ENCODE data around the gene ARHGEF5. TPM values are rescaled to one million over a fixed set of nuclear protein-coding genes. Genes with fewer than 3 reads are reported as not detected.
A peak's percentile ranks its signal among the peaks of the same experiment; 100 is the strongest.

Gene ARHGEF5
- polyA plus RNA-seq, 2 donors, result 14.6 to 22.1 TPM

DNA sequence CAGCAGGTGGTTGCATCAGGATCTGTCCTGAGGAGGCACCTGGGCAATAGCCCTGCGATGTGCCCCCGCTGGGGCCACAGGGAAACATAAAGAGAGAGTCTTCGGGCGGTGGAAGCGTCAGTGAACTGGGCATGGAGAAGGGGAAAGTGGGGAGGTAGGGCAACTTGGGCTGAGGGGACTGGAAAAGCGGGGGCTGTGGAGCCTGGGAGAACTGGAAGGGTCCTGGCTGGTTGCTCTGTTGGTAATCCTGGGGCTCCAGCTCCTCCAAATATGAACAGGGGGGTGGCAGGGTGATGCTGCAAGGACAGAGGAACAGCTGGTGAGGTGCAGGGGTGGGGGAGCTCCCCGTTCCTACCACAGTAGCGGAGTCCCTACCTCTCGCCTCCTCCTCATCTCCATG is 43.1 kb downstream of the ARHGEF5 start:
- 84 to 92% methylated on average over 6 to 9 of the region's 9 CpGs for WGBS, 2 donors
- no peaks in the 10 kb centered on the region for H3K27me3 ChIP-seq (ENCODE audit: control insufficient read depth in 1 of 2, insufficient read depth in 2 of 2, low read length in 2 of 2)
- no peaks in the 10 kb centered on the region for H3K4me1 ChIP-seq (ENCODE audit: control insufficient read depth in 2 of 2, insufficient read depth in 2 of 2, low read length in 1 of 2)
- H3K4me3 ChIP-seq (ENCODE audit: low read depth in 1 of 2, low read length in 2 of 2), result no peak overlapping the region
- H3K36me3 ChIP-seq (ENCODE audit: control insufficient read depth in 2 of 2, insufficient read depth in 2 of 2, low read length in 1 of 2), result no peaks in the 10 kb centered on the region
- no peak overlapping the region for H3K27ac ChIP-seq (ENCODE audit: low read depth in 2 of 2, low read length in 1 of 2)
- no peaks in the 10 kb centered on the region for H3K9me3 ChIP-seq (ENCODE audit: control insufficient read depth in 2 of 2, insufficient read depth in 1 of 2, low read depth in 1 of 2, low read length in 1 of 2)

DNA sequence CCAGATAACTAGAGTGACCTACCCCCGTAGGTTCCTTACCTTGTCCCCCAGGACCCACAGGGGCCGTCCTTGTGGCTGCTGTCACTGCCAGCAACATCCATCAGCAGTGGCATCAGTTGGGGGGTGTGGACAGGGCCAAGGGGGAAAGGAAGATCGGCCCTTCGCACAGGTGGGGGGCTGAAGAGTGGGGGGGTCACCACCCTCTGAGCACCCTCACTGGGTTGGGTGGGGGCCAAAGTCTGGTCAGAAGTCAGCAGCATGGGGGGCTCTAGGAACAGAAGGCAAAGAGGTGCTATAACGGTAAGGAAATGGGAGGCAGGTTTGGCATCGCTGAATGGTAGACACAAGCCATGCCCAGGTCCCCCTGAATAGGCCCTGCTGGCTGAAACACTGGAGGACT is 43.7 kb downstream of the ARHGEF5 start:
- Histone ChIP-seq H3K4me1 (ENCODE audit: control insufficient read depth in 2 of 2, insufficient read depth in 2 of 2, low read length in 1 of 2) (no peaks in the 10 kb centered on the region), H3K4me3 (ENCODE audit: low read depth in 1 of 2, low read length in 2 of 2) (no peak overlapping the region), H3K27me3 (ENCODE audit: control insufficient read depth in 1 of 2, insufficient read depth in 2 of 2, low read length in 2 of 2) (no peaks in the 10 kb centered on the region), H3K9me3 (ENCODE audit: control insufficient read depth in 2 of 2, insufficient read depth in 1 of 2, low read depth in 1 of 2, low read length in 1 of 2) (no peaks in the 10 kb centered on the region), H3K36me3 (ENCODE audit: control insufficient read depth in 2 of 2, insufficient read depth in 2 of 2, low read length in 1 of 2) (no peaks in the 10 kb centered on the region), H3K27ac (ENCODE audit: low read depth in 2 of 2, low read length in 1 of 2) (no peak overlapping the region)
- WGBS, 2 donors, result 88 to 90% methylated on average over 6 of the region's 6 CpGs

GRCh38 chr7:144399946-144400345 is 44.7 kb downstream of the ARHGEF5 start:
- no peak overlapping the region for H3K27ac ChIP-seq (ENCODE audit: low read depth in 2 of 2, low read length in 1 of 2)
- H3K27me3 ChIP-seq (ENCODE audit: control insufficient read depth in 1 of 2, insufficient read depth in 2 of 2, low read length in 2 of 2), result no peaks in the 10 kb centered on the region
- H3K4me1 ChIP-seq (ENCODE audit: control insufficient read depth in 2 of 2, insufficient read depth in 2 of 2, low read length in 1 of 2), result no peaks in the 10 kb centered on the region
- H3K4me3 ChIP-seq (ENCODE audit: low read depth in 1 of 2, low read length in 2 of 2), result no peak overlapping the region
- H3K36me3 ChIP-seq (ENCODE audit: control insufficient read depth in 2 of 2, insufficient read depth in 2 of 2, low read length in 1 of 2), result no peaks in the 10 kb centered on the region
- 86 to 91% methylated on average over 11 of the region's 11 CpGs for WGBS, 2 donors
- no peaks in the 10 kb centered on the region for H3K9me3 ChIP-seq (ENCODE audit: control insufficient read depth in 2 of 2, insufficient read depth in 1 of 2, low read depth in 1 of 2, low read length in 1 of 2)

GRCh38 chr7:144401490-144401889 is 46.3 kb downstream of the ARHGEF5 start:
- no peaks in the 10 kb centered on the region for H3K36me3 ChIP-seq (ENCODE audit: control insufficient read depth in 2 of 2, insufficient read depth in 2 of 2, low read length in 1 of 2)
- no peaks in the 10 kb centered on the region for H3K4me1 ChIP-seq (ENCODE audit: control insufficient read depth in 2 of 2, insufficient read depth in 2 of 2, low read length in 1 of 2)
- WGBS, 2 donors, result 67 to 71% methylated on average over 5 of the region's 5 CpGs
- H3K4me3 ChIP-seq (ENCODE audit: low read depth in 1 of 2, low read length in 2 of 2), result no peak overlapping the region
- H3K27me3 ChIP-seq (ENCODE audit: control insufficient read depth in 1 of 2, insufficient read depth in 2 of 2, low read length in 2 of 2), result no peaks in the 10 kb centered on the region
- H3K9me3 ChIP-seq (ENCODE audit: control insufficient read depth in 2 of 2, insufficient read depth in 1 of 2, low read depth in 1 of 2, low read length in 1 of 2), result no peaks in the 10 kb centered on the region
- H3K27ac ChIP-seq (ENCODE audit: low read depth in 2 of 2, low read length in 1 of 2), result no peak overlapping the region

DNA sequence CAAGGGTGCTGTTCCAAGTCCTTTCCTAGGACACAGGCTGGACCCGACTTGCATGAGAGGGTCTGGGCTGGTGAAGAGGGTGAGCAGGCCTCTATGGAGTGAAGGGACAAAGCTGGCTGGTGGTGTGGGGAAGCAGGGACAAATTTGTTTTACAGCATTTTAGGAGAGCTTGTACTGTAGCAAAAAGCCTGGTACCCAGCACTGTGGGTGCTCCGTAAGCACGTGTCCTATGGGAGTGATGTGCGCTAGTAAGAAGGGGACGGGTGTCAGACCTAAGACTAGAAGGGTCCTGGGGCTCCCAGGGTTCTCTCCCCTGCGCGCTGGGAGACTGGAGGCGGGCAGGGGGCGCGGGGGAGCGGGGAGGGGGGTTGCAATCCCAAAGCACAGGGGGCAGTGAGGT is 47.9 kb downstream of the ARHGEF5 start:
- no peaks in the 10 kb centered on the region for H3K4me1 ChIP-seq (ENCODE audit: control insufficient read depth in 2 of 2, insufficient read depth in 2 of 2, low read length in 1 of 2)
- no peaks in the 10 kb centered on the region for H3K36me3 ChIP-seq (ENCODE audit: control insufficient read depth in 2 of 2, insufficient read depth in 2 of 2, low read length in 1 of 2)
- 95 to 96% methylated on average over 5 to 11 of the region's 11 CpGs for WGBS, 2 donors
- H3K4me3 ChIP-seq (ENCODE audit: low read depth in 1 of 2, low read length in 2 of 2), result no peak overlapping the region
- no peaks in the 10 kb centered on the region for H3K27me3 ChIP-seq (ENCODE audit: control insufficient read depth in 1 of 2, insufficient read depth in 2 of 2, low read length in 2 of 2)
- no peak overlapping the region for H3K27ac ChIP-seq (ENCODE audit: low read depth in 2 of 2, low read length in 1 of 2)
- no peaks in the 10 kb centered on the region for H3K9me3 ChIP-seq (ENCODE audit: control insufficient read depth in 2 of 2, insufficient read depth in 1 of 2, low read depth in 1 of 2, low read length in 1 of 2)

DNA sequence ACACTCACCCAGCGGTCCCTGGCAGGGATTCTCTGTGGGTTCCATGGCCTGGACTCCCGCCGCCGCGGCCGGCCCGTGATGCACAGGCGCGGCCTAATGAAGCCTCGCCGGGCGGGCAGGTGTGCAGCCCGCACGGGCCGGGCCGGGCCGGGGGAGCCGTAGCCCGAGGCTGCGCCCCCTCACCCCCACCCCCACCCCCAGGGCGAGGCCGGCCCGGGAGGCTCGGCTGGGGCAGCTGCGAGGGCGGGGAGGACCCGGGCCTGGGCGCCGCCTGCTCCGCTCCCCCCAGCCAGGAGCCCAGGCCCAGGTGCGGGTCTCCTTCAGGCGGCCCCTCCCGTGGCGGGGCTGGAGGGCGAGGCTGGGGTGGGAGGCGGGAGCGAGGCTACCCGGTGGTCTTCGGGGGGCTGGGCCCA is 48.5 kb downstream of the ARHGEF5 start, which contains the start of gene NOBOX:
Gene NOBOX, minus strand, starts transcription at position 45 of the 413 bp plus-strand sequence.
- WGBS, 2 donors, result 92 to 97% methylated on average over 26 to 39 of the region's 39 CpGs

DNA sequence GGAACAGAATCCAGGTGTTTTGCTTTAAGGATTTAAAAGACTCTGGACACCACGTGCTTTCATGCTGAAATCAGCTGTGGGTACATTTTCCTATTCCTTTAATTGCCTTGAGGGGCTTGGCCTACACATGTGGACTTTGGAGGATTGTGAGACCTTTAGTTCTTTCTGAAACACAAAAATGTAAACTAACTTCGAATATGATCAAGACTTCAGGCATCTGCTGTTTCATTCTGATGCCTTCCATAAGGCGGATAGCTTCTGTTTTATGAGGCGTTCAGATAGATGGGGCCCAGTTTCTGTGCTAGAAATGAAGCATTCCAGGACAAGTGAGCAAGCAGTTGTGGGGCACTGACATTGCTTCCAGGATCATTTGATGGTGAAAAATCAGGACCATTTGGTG is 49.7 kb downstream of the ARHGEF5 start:
- Histone ChIP-seq H3K27me3 (ENCODE audit: control insufficient read depth in 1 of 2, insufficient read depth in 2 of 2, low read length in 2 of 2) (no peaks in the 10 kb centered on the region), H3K4me3 (ENCODE audit: low read depth in 1 of 2, low read length in 2 of 2) (no peak overlapping the region), H3K9me3 (ENCODE audit: control insufficient read depth in 2 of 2, insufficient read depth in 1 of 2, low read depth in 1 of 2, low read length in 1 of 2) (no peaks in the 10 kb centered on the region), H3K36me3 (ENCODE audit: control insufficient read depth in 2 of 2, insufficient read depth in 2 of 2, low read length in 1 of 2) (no peaks in the 10 kb centered on the region), H3K4me1 (ENCODE audit: control insufficient read depth in 2 of 2, insufficient read depth in 2 of 2, low read length in 1 of 2) (no peaks in the 10 kb centered on the region), H3K27ac (ENCODE audit: low read depth in 2 of 2, low read length in 1 of 2) (no peak overlapping the region)
- WGBS, 2 donors, result 74 to 82% methylated on average over 4 of the region's 4 CpGs

More for the DNA sequence above, 48.5 kb downstream of the ARHGEF5 start, which contains the start of gene NOBOX:
- Histone ChIP-seq H3K36me3 (ENCODE audit: control insufficient read depth in 2 of 2, insufficient read depth in 2 of 2, low read length in 1 of 2) (no peaks in the 10 kb centered on the region), H3K27ac (ENCODE audit: low read depth in 2 of 2, low read length in 1 of 2) (no peak within 1 kb of the TSS), H3K9me3 (ENCODE audit: control insufficient read depth in 2 of 2, insufficient read depth in 1 of 2, low read depth in 1 of 2, low read length in 1 of 2) (no peaks in the 10 kb centered on the region), H3K27me3 (ENCODE audit: control insufficient read depth in 1 of 2, insufficient read depth in 2 of 2, low read length in 2 of 2) (no peaks in the 10 kb centered on the region), H3K4me1 (ENCODE audit: control insufficient read depth in 2 of 2, insufficient read depth in 2 of 2, low read length in 1 of 2) (no peaks in the 10 kb centered on the region), H3K4me3 (ENCODE audit: low read depth in 1 of 2, low read length in 2 of 2) (no peak within 1 kb of the TSS)

- peak overlapping the region in 1 of 2 donors; percentile 29 for H3K4me3 ChIP-seq (ENCODE audit: low read depth in 1 of 2, low read length in 2 of 2)
- peak overlapping the region; percentile 92 to 99 for H3K27ac ChIP-seq (ENCODE audit: low read depth in 2 of 2, low read length in 1 of 2)
- no peaks in the 10 kb centered on the region for H3K27me3 ChIP-seq (ENCODE audit: control insufficient read depth in 1 of 2, insufficient read depth in 2 of 2, low read length in 2 of 2)
- WGBS, 2 donors, result 33 to 45% methylated on average over 12 of the region's 12 CpGs
- H3K9me3 ChIP-seq (ENCODE audit: control insufficient read depth in 2 of 2, insufficient read depth in 1 of 2, low read depth in 1 of 2, low read length in 1 of 2), result no peaks in the 10 kb centered on the region
- peaks cover 0 to 2% of the 10 kb centered on the region in 2 donors for H3K4me1 ChIP-seq (ENCODE audit: control insufficient read depth in 2 of 2, insufficient read depth in 2 of 2, low read length in 1 of 2)
- H3K36me3 ChIP-seq (ENCODE audit: control insufficient read depth in 2 of 2, insufficient read depth in 2 of 2, low read length in 1 of 2), result no peaks in the 10 kb centered on the region
Observed at GRCh38 chr7:144407266-144407931, 52.2 kb downstream of the ARHGEF5 start.

DNA sequence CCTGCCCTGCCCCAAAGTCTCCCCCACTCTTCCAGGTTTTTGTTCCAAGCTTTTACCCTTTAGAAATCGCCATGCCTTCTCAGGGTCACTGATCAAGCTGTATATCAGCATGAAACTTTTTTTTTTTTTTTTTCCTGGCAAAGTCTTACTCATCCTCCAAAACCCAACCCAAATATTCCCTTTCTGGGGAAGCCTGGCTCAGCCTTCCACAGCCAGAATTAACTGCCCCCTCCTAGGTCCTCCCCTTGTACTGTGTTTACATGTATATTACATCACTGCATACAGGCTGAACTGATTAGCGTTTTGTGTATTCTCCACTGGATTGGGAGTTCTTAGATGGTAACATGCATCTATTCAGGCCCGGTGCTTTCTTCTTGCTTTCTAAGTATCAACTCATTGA is 52.9 kb downstream of the ARHGEF5 start:
- peaks cover 0 to 2% of the 10 kb centered on the region in 2 donors for H3K4me1 ChIP-seq (ENCODE audit: control insufficient read depth in 2 of 2, insufficient read depth in 2 of 2, low read length in 1 of 2)
- no peaks in the 10 kb centered on the region for H3K27me3 ChIP-seq (ENCODE audit: control insufficient read depth in 1 of 2, insufficient read depth in 2 of 2, low read length in 2 of 2)
- H3K27ac ChIP-seq (ENCODE audit: low read depth in 2 of 2, low read length in 1 of 2), result peak overlapping the region; percentile 92 to 99
- H3K9me3 ChIP-seq (ENCODE audit: control insufficient read depth in 2 of 2, insufficient read depth in 1 of 2, low read depth in 1 of 2, low read length in 1 of 2), result no peaks in the 10 kb centered on the region
- H3K36me3 ChIP-seq (ENCODE audit: control insufficient read depth in 2 of 2, insufficient read depth in 2 of 2, low read length in 1 of 2), result no peaks in the 10 kb centered on the region
- H3K4me3 ChIP-seq (ENCODE audit: low read depth in 1 of 2, low read length in 2 of 2), result peak overlapping the region in 1 of 2 donors; percentile 29
- WGBS, 2 donors, result 37 to 51% methylated on average over 3 of the region's 3 CpGs

DNA sequence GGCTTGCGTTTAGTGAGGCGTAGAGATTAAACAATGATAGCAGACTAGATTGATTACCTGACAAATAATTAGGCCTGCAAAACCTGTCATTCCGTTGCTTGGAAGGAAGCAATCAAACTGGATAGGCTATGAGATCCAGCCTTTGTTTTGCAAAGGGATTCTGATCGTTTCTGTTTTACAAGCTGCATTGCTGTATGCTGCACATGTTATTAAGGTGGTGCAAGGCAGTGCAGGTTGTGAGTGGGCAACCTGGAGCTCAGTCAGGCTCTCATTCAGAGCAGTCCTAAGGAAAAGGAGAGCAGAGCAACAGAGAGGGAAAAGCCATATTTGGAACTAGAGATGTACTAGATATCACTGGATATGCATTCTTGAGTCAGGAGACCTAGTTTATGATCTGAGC is 55.2 kb downstream of the ARHGEF5 start:
- WGBS, 2 donors, result 12 to 25% methylated on average over 4 of the region's 4 CpGs
- peak overlapping the region; percentile 35 to 68 for H3K27ac ChIP-seq (ENCODE audit: low read depth in 2 of 2, low read length in 1 of 2)
- no peaks in the 10 kb centered on the region for H3K9me3 ChIP-seq (ENCODE audit: control insufficient read depth in 2 of 2, insufficient read depth in 1 of 2, low read depth in 1 of 2, low read length in 1 of 2)

More for the DNA sequence above, 55.2 kb downstream of the ARHGEF5 start:
- H3K4me3 ChIP-seq (ENCODE audit: low read depth in 1 of 2, low read length in 2 of 2), result no peak overlapping the region
- H3K27me3 ChIP-seq (ENCODE audit: control insufficient read depth in 1 of 2, insufficient read depth in 2 of 2, low read length in 2 of 2), result no peaks in the 10 kb centered on the region
- no peaks in the 10 kb centered on the region for H3K36me3 ChIP-seq (ENCODE audit: control insufficient read depth in 2 of 2, insufficient read depth in 2 of 2, low read length in 1 of 2)
- peaks cover 0 to 2% of the 10 kb centered on the region in 2 donors for H3K4me1 ChIP-seq (ENCODE audit: control insufficient read depth in 2 of 2, insufficient read depth in 2 of 2, low read length in 1 of 2)

Measured in esophagus (tissue), 2 donors.